ENCODE data around the gene VWF.

GRCh38 chr12:5989621-5990020 is 134.8 kb downstream of the VWF start:
- no peak for TF ChIP-seq SP1 (IDR thresholded peaks at IDR 0.05)
- TF ChIP-seq, protein P1, sequence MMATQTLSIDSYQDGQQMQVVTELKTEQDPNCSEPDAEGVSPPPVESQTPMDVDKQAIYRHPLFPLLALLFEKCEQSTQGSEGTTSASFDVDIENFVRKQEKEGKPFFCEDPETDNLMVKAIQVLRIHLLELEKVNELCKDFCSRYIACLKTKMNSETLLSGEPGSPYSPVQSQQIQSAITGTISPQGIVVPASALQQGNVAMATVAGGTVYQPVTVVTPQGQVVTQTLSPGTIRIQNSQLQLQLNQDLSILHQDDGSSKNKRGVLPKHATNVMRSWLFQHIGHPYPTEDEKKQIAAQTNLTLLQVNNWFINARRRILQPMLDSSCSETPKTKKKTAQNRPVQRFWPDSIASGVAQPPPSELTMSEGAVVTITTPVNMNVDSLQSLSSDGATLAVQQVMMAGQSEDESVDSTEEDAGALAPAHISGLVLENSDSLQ (IDR thresholded peaks at IDR 0.05) = no peak
- no peak for TF ChIP-seq CTBP1 (IDR thresholded peaks at IDR 0.05; ENCODE audit: borderline replicate concordance)

Measured in HEK293T (cell line).